Measurements from ENCODE around the gene ZNF24. TPM values are rescaled to one million over a fixed set of nuclear protein-coding genes. Genes with fewer than 3 reads are reported as not detected.

ZNF24 gene
- total and polyA plus RNA-seq, 10 of the 15 experiments (the other 5 are each of a cell fraction or from before 2014, with no cell fraction given) = 13.6 to 41.7 (median 28.3) TPM

DNA sequence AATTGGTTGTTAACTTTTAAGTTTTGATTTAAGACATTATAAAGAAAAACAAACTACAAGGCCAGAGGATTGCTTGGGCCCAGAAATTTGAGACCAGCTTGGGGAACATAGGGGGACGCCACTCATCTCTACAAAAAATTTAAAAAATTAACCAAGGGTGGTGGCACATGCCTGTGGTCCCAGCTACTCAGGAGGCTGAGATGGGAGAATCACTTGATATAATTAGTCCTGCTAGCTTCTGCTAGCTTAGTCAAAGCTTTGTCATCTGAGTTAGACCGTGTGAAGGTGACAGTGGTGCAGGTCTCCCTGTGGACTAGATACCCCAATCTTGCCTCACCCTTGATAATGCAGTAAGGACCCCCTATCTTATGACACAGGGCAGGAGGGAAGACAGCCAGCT, 38.9 kb upstream of the ZNF24 start:
- ChIA-PET SMC1A (ENCODE audit: uncharacterized antibody, unreplicated experiment) (interaction anchor here (0.7 to 5.7 kb wide), 4 partner anchors 9 to 153 kb away, joined by 3 to 38 read pairs (median 6); no protein-coding TSS in a partner anchor), POLR2A (no interaction called here), RAD21 (ENCODE audit: unreplicated experiment) (interaction anchor here (1.5 kb wide), 1 partner anchor 143 kb away, joined by 3 read pairs; no protein-coding TSS in a partner anchor), CTCF (interaction anchor here (1.3 to 2.1 kb wide), 2 partner anchors 17 to 152 kb away, joined by 3 to 12 read pairs; no protein-coding TSS in a partner anchor)
- Histone ChIP-seq H3K4me1 (ENCODE audit: control insufficient read depth, insufficient read depth, low read length) (no peaks in the 10 kb centered on the region), H3K4me3 (no peak overlapping the region), H3K36me3 (ENCODE audit: control insufficient read depth in 2 of 2, insufficient read depth in 2 of 2, low read length in 1 of 2) (no peaks in the 10 kb centered on the region), H2AFZ (ENCODE audit: control insufficient read depth, low read depth, low read length) (no peak overlapping the region), H3K79me2 (ENCODE audit: control insufficient read depth, insufficient read depth, low read length) (no peaks in the 10 kb centered on the region), H3K9ac (ENCODE audit: control insufficient read depth, insufficient read depth, low read length) (no peak overlapping the region), H3K9me3 (replicated peaks; ENCODE audit: control insufficient read depth, insufficient read depth, low read length) (no peaks in the 10 kb centered on the region), H4K20me1 (ENCODE audit: control insufficient read depth, insufficient read depth) (no peaks in the 10 kb centered on the region), H3K27me3 (replicated peaks in 1 of 2; ENCODE audit: control insufficient read depth in 2 of 2, insufficient read depth in 2 of 2, low read length in 1 of 2) (0 out of 4 replicates have a peak, but pooled peaks cover 0 to 3% of the 10 kb centered on the region in 2 experiments), H3K27ac (ENCODE audit: control insufficient read depth, insufficient read depth) (no peak overlapping the region), H3K4me2 (ENCODE audit: control insufficient read depth, insufficient read depth) (no peak overlapping the region)
- no TSS peak for BruUV-seq (replicated peaks)
- 18% methylated on average over 2 of the region's 2 CpGs for WGBS (ENCODE audit: insufficient coverage, insufficient replicate concordance, low lambda C conversion rate, missing lambda C conversion rate)
- in situ Hi-C loops (cut with MboI) (loop anchor here (10.0 kb wide), 1 partner anchor 902 kb away; no protein-coding TSS in a partner anchor), intact Hi-C loops (cut with micrococcal nuclease; ENCODE audit: unreplicated experiment) (no loop called here)
- DNase-seq (ENCODE audit: low read depth, low spot score) = no peak
- TF ChIP-seq MTA3 (IDR thresholded peaks at IDR 0.05; ENCODE audit: borderline replicate concordance, low read length) (no peak), ZNF622 (IDR thresholded peaks at IDR 0.05) (no peak), ZNF384 (IDR thresholded peaks at IDR 0.05; ENCODE audit: borderline replicate concordance, low read depth, low read length) (no peak), RB1 (IDR thresholded peaks at IDR 0.05; ENCODE audit: borderline replicate concordance) (no peak)
- no peak for ATAC-seq
- no peak for FAIRE-seq

DNA sequence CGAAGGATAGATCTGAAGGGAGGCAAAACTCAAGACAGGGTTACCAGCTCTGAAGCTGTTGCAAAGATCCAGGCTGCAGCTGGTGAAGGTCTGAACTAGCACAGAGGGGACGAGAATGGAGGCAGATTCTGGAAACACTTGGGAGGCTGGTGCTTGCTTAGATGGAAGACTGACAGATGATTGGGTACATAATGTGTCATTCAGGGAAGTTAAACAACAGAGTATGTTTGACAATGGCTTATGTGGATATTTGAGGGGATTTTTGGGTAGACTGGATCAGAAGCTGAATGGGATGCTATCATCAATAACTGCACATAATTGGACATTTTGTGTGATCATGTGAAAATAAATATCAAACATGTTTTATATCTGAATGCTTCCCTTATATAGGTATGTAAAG, 35.2 kb upstream of the ZNF24 start:
- ChIA-PET POLR2A (no interaction called here), SMC1A (ENCODE audit: uncharacterized antibody, unreplicated experiment) (interaction anchor here (0.8 to 1.8 kb wide), 2 partner anchors 35 to 148 kb away, joined by 3 to 5 read pairs; partner anchors contain the start of gene ZNF24), RAD21 (ENCODE audit: unreplicated experiment) (no interaction called here), CTCF (interaction anchor here (1.6 kb wide), 1 partner anchor 571 kb away, joined by 3 read pairs; no protein-coding TSS in a partner anchor)
- no peak for DNase-seq (ENCODE audit: low read depth, low spot score)
- TF ChIP-seq, protein P1, sequence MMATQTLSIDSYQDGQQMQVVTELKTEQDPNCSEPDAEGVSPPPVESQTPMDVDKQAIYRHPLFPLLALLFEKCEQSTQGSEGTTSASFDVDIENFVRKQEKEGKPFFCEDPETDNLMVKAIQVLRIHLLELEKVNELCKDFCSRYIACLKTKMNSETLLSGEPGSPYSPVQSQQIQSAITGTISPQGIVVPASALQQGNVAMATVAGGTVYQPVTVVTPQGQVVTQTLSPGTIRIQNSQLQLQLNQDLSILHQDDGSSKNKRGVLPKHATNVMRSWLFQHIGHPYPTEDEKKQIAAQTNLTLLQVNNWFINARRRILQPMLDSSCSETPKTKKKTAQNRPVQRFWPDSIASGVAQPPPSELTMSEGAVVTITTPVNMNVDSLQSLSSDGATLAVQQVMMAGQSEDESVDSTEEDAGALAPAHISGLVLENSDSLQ (IDR thresholded peaks at IDR 0.05) = peak; percentile 57
- no peak for TF ChIP-seq ESRRA (IDR thresholded peaks at IDR 0.05; ENCODE audit: low read length)
- Histone ChIP-seq H3K4me3 (no peak overlapping the region), H3K4me2 (ENCODE audit: control insufficient read depth, insufficient read depth) (no peak overlapping the region), H3K27ac (ENCODE audit: control insufficient read depth, insufficient read depth) (no peak overlapping the region), H3K79me2 (ENCODE audit: control insufficient read depth, insufficient read depth, low read length) (no peaks in the 10 kb centered on the region), H3K36me3 (ENCODE audit: control insufficient read depth in 2 of 2, insufficient read depth in 2 of 2, low read length in 1 of 2) (no peaks in the 10 kb centered on the region), H2AFZ (ENCODE audit: control insufficient read depth, low read depth, low read length) (no peak overlapping the region), H3K9ac (ENCODE audit: control insufficient read depth, insufficient read depth, low read length) (no peak overlapping the region), H3K27me3 (replicated peaks in 1 of 2; ENCODE audit: control insufficient read depth in 2 of 2, insufficient read depth in 2 of 2, low read length in 1 of 2) (no peaks in the 10 kb centered on the region), H3K9me3 (replicated peaks; ENCODE audit: control insufficient read depth, insufficient read depth, low read length) (no peaks in the 10 kb centered on the region), H3K4me1 (ENCODE audit: control insufficient read depth, insufficient read depth, low read length) (no peaks in the 10 kb centered on the region), H4K20me1 (ENCODE audit: control insufficient read depth, insufficient read depth) (no peaks in the 10 kb centered on the region)
- FAIRE-seq = no peak
- intact Hi-C loops (cut with micrococcal nuclease; ENCODE audit: unreplicated experiment) = no loop called here
- ATAC-seq = no peak
- in situ Hi-C loops (cut with MboI) = no loop called here
- WGBS (ENCODE audit: insufficient coverage, insufficient replicate concordance, low lambda C conversion rate, missing lambda C conversion rate) = 36% methylated on average over 2 of the region's 2 CpGs
- BruUV-seq (replicated peaks) = no TSS peak
